ENCODE data around the gene FZD4. TPM values are rescaled to one million over a fixed set of nuclear protein-coding genes. Genes with fewer than 3 reads are reported as not detected.
"Not testable (repeated sequence)": the region's sequence is repeated elsewhere in the genome, so short reads cannot be mapped to it uniquely, and the experiment has no call there.

The FZD4 gene
- total RNA-seq, 2 experiments from 2014 or later, result 0.04 to 0.06 TPM

DNA sequence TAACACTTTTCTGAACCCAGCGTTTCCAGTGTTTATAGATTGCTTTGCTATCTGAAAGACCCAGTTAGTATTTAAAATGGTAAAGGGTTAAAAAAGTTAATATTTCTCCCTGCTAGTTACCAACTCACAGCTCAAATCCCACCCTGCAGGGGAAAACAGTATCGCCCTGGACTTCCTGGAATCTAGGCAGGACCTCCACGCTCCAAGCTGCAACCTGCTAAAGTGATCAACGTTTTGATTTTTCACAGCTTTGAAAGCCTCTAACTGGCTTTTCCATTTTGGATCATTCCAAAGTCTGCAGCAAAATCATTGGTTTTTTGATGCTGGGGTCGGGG is 4.6 kb downstream of the FZD4 start:
- H3K4me3 Mint-ChIP-seq, result no peak overlapping the region
- no peaks in the 10 kb centered on the region for H3K9me3 Mint-ChIP-seq
- H3K27ac Mint-ChIP-seq, result no peak overlapping the region
- peaks cover 33% of the 10 kb centered on the region for H3K27me3 Mint-ChIP-seq
- no peak for DNase-seq
- H3K4me1 Mint-ChIP-seq, result peaks cover 3% of the 10 kb centered on the region
- no peaks in the 10 kb centered on the region for H3K36me3 Mint-ChIP-seq

DNA sequence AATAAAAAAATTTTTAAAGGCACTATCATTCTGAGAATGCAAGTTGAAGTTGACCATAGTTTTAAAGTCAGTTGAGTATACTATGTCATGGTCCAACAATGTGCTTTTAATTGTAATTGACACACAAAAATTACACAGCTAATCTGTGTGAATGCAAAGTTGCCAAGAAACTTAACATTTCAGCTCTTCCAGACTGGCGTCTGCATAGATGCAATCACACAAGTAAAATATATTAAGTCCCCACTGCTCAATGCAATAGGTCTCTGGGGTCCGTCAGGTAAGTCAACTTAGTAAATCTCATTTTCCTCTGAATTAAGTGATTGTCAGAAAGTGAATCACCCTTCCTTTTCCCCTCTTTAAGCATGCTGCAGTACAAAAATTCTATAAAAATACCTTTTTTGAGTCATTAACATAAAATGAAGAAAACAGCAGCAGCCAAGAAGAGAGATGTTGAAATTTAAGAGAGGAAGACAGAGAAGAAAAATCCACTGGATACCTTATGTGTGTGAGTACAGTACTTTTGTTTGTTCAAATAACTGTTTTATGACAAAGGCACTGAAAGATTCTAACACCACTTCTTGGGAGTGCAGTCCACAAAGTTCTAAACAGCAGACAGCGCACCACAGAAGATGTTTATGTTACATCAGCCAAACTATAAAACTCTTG is 5.1 kb downstream of the FZD4 start:
- no peak for DNase-seq
- no peaks in the 10 kb centered on the region for H3K36me3 Mint-ChIP-seq
- H3K27ac Mint-ChIP-seq, result no peak overlapping the region
- H3K4me3 Mint-ChIP-seq, result no peak overlapping the region
- peaks cover 1% of the 10 kb centered on the region for H3K4me1 Mint-ChIP-seq
- no peaks in the 10 kb centered on the region for H3K9me3 Mint-ChIP-seq
- H3K27me3 Mint-ChIP-seq, result peaks cover 30% of the 10 kb centered on the region

DNA sequence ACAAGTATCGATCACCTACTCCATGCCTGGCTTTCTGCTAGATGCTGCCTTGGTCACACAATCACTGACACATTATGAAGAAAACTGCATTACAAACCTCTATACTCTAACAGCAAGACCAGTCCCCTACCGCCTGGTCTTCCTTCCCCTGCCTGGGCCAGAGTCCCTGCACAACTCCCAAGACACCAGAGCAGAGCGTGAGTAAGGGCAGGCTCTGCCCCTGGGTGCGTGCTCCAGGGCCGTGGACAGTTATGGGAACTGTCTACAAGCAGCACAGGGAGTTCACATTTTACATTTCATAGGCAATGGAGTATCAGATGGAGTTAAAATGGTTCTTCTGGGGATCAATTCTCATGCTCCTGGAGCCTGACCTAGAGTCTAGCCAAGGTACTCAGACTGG is 6.5 kb downstream of the FZD4 start:
- Mint-ChIP-seq H3K9me3 (no peaks in the 10 kb centered on the region), H3K27me3 (peaks cover 20% of the 10 kb centered on the region), H3K27ac (no peak overlapping the region), H3K4me1 (no peaks in the 10 kb centered on the region), H3K4me3 (no peak overlapping the region), H3K36me3 (no peaks in the 10 kb centered on the region)
- no peak for DNase-seq

DNA sequence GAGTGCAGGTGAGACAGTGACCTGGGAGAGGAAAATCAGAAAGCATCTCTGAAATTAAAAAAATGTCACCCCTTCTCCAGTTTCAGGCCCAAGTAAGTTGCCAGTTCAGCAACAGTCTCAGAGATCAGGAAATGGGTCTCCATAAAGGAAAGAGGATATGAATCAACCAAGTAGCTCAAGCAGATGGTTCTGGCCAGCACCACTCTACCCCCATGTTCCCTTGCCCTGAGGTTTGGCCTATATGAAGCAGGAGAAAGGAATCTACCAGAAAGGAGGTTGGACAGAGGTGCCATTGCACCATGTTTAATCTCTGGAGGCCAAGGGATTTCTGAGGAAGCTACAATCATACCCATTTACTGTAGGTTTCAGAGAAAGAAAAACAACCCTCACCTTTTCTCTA is 7.7 kb downstream of the FZD4 start:
- H3K27me3 Mint-ChIP-seq, result peaks cover 14% of the 10 kb centered on the region
- H3K9me3 Mint-ChIP-seq, result no peaks in the 10 kb centered on the region
- no peaks in the 10 kb centered on the region for H3K4me1 Mint-ChIP-seq
- H3K27ac Mint-ChIP-seq, result no peak overlapping the region
- no peak for DNase-seq
- no peak overlapping the region for H3K4me3 Mint-ChIP-seq
- H3K36me3 Mint-ChIP-seq, result no peaks in the 10 kb centered on the region

DNA sequence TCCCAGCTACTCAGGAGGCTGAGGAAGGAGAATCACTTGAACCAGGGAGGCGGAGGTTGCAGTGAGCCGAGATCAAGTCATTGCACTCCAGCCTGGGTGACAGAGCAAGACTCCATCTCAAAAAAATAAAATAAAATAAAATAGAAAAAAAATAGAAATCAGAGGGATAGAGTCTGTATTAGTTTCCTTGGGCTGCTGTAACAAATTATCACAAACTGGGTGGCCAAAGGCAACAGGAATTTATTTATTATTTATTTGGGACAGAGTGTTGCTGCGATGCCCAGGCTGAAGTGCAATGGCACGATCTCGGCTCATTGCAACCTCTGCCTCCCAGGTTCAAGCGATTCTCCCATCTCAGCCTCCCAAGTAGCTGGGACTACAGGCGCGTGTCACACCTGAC is 11.7 kb downstream of the FZD4 start:
- not testable (repeated sequence) for H3K4me1 Mint-ChIP-seq, H3K4me3 Mint-ChIP-seq, DNase-seq, H3K36me3 Mint-ChIP-seq, H3K9me3 Mint-ChIP-seq, H3K27ac Mint-ChIP-seq, H3K27me3 Mint-ChIP-seq

DNA sequence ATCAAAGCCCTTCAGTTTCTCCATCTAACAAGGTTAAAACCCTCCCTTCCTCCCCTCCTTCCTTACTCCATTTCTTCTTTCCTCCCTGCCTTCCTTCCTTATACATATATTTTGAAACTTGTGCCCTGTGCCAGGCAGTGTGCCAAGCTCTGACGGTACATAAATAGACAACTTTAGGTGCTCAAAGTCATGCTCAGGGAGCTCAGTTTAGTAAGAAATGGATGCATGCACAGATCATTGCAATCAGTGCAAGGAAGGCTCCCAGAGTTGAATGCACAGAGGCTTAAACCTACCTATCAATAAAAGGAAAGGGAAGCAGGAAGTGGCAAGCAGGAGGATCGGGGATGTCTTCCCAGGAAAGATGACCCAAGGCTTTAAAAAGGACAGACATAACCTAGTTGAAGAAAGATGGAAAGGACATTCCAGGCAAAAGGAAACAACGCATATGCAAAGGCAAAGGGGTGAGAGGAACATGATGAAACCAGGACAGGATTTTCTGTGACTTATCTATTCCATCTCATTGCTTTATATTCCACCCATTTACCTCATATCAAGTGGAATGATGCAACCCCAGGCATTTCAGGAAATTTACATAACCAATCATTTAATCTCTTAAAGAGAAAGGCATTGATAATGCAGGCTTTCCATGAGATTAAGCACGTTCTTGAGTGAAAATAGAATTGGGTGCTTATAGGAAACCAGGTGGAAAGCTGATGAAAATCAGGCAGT is 13.2 kb downstream of the FZD4 start:
- Mint-ChIP-seq H3K27ac (no peak overlapping the region), H3K36me3 (no peaks in the 10 kb centered on the region), H3K4me1 (no peaks in the 10 kb centered on the region), H3K4me3 (no peak overlapping the region), H3K27me3 (peaks cover 4% of the 10 kb centered on the region), H3K9me3 (no peaks in the 10 kb centered on the region)
- no peak for DNase-seq

DNA sequence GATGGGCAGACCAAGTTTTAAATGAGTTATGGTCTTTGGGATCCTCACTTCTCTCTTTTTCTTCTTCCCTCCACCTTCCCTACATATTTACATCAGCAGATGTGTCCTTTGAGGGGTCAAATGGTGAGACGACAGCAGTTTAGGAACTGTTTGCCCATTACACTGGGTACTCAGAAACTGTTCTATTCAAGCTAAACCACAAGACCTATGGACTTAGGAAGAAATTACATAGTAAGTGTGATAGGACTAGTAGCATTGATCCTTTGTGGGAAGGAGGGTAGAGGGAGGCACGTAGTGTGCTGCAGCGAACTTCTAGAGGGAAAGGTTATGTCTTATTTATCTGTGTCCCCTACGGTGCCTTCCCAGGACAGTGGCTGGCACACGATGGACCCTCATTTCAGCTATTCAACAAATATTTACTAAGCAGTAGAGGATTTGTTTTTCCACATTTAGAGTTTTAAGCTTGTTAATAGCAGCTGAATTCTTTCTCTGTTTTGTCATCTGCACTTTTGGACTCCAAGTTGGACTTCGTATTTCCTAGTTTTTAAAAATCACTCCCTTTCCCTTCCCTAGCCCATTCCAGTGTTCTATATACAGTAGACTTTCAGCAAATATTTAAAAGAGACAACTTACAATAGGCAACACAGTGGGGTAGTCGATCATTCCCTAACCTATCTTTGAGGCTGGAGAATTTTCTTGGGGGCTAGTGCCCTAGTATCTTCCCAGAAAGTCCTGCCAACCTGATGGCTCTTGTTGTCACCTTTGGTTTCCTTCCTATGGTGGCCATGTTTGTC is 13.9 kb downstream of the FZD4 start:
- Mint-ChIP-seq H3K27ac (no peak overlapping the region), H3K36me3 (no peaks in the 10 kb centered on the region), H3K4me3 (no peak overlapping the region), H3K27me3 (peaks cover 4% of the 10 kb centered on the region), H3K4me1 (no peaks in the 10 kb centered on the region), H3K9me3 (no peaks in the 10 kb centered on the region)
- DNase-seq, result no peak

DNA sequence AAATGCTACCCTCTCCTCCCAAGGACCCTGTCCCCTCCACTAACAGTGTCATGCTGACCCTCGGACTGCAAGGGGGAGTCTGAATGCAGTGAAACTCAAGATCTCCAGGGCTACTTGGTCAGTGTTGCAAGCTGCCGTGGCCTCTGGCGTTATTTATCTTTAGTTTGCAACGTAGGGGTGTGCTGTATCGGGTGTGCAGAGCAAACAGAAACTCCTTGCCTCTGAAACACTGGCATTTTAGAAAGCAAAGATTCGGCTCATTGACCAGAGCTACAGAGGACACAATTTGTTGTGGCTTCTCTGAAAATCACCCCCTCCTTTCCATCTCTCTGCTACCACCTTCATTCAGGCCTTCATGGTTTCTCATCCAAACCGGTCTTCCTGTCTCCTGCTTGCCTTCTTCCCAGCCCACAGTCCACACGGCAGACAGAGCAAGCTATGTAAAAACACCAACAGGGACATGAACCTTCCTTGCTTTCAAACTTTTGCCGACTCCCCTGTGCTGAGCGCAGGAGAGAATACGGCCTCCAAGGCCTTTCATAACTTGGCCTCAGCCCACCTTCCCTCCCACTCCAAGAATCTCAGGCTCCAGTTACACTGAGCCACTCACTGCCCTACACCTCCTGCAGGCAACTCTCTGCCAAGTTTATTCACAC is 14.9 kb downstream of the FZD4 start:
- Mint-ChIP-seq H3K9me3 (no peaks in the 10 kb centered on the region), H3K27me3 (peaks cover 4% of the 10 kb centered on the region), H3K4me1 (no peaks in the 10 kb centered on the region)

DNA sequence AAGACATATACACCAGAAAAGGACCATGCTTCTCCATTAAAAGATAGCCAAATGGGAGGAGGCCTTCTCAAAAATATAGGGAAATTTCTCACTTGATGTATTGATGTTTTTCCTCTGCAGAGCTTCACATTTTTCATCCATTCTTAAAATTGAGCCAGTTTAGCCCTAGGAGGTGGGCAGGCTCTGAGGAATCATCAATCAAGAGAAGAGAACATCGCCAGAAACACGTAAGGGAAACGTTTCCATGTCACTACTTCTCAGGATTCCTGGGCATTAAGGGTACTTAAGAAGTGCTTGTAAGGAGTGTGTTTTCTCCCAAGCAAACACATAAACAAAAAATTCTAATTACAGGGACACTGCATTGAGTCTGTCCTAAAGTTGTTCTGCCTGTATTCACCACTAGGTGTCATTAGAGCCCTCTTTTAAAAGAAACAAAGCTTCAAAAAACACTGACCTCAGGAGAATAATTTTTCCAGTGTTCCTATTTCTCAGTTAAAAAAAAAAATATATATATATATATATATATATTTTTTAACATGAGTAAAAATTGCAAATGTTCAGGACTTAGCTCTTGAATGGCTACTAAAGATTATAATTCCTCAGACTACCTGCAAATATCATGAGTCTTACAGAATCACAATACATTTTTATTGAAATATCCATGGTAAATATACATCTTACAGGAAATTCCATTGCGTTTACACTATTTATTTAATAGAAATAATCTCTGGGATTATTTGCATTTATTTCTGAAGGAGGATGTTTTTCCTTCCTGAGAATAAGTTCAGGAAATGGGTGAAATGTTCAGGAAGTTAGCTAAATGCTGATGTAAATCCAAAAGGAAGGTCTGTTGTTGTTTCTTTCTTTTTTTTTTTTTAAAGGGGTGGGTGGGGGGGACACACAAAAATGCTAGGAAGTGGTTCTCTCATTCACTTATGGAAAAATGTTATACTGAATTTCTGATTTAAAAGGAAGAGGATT is 16.0 kb downstream of the FZD4 start:
- Mint-ChIP-seq H3K27me3 (peaks cover 4% of the 10 kb centered on the region), H3K36me3 (no peaks in the 10 kb centered on the region), H3K4me3 (no peak overlapping the region), H3K4me1 (no peaks in the 10 kb centered on the region), H3K27ac (no peak overlapping the region), H3K9me3 (no peaks in the 10 kb centered on the region)
- DNase-seq, result no peak

More for the DNA sequence above, 14.9 kb downstream of the FZD4 start:
- no peaks in the 10 kb centered on the region for H3K36me3 Mint-ChIP-seq
- H3K4me3 Mint-ChIP-seq, result no peak overlapping the region
- no peak overlapping the region for H3K27ac Mint-ChIP-seq
- DNase-seq, result no peak

DNA sequence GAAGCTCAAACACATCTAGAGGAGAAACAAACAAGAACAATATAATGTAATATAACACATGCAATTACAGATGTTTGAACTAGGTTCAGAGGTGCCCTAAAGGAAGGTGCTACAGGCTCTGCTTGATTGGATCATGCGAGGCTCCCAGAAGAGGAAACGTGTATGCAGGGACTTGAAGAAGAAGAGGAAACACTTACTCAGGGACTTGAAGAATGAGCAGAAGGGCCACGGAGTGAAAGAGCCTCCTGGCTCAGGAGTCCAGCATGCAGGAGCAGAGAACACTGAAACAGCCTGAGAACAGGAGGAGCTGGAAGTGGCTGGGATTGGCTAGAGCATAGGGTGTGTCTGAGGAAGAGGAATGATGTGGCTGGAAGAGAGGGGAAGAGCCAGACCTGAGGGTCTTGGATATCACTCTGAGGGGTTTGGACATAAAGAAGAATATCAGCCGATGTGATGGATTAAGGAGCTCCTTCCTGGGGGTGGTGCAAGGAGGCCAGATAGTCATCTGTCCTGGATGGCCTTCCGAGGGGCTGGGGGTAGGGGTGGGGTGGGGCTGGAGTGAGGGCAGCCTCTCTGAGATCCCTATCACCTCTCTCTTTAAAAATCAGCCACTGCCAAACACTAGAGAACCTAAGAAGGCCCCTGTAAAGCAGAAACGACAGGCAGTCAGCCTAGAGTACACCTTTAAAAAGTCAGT is 16.8 kb downstream of the FZD4 start:
- Mint-ChIP-seq H3K36me3 (no peaks in the 10 kb centered on the region), H3K27ac (no peak overlapping the region), H3K9me3 (no peaks in the 10 kb centered on the region), H3K27me3 (peaks cover 4% of the 10 kb centered on the region), H3K4me1 (no peaks in the 10 kb centered on the region), H3K4me3 (no peak overlapping the region)
- DNase-seq, result no peak

DNA sequence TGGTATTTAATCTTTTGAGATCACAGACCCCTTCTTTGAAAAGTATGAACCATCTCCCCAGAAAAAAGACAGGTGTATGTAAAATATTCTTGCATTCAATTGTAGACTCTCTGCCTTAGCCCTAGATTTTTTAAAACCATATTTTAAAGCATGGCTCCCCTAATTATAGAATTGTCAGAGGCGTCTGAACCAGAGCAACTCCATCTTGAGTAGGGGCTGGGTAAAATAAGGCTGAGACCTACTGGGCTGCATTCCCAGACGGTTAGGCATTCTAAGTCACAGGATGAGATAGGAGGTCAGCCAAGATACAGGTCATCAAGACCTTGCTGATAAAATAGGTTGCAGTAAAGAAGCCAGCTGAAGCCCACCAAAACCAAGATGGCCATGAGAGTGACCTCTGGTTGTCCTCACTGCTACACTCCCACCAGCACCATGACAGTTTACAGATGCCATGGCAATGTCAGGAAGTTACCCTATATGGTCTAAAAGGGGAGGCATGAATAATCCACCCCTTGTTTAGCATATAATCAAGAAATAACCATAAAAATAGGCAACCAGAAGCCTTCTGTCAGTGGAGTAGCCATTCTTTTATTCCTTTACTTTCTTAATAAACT is 17.9 kb downstream of the FZD4 start:
- DNase-seq, H3K27me3 Mint-ChIP-seq, H3K36me3 Mint-ChIP-seq, H3K4me3 Mint-ChIP-seq, H3K27ac Mint-ChIP-seq, H3K4me1 Mint-ChIP-seq, H3K9me3 Mint-ChIP-seq: not testable (repeated sequence)

DNA sequence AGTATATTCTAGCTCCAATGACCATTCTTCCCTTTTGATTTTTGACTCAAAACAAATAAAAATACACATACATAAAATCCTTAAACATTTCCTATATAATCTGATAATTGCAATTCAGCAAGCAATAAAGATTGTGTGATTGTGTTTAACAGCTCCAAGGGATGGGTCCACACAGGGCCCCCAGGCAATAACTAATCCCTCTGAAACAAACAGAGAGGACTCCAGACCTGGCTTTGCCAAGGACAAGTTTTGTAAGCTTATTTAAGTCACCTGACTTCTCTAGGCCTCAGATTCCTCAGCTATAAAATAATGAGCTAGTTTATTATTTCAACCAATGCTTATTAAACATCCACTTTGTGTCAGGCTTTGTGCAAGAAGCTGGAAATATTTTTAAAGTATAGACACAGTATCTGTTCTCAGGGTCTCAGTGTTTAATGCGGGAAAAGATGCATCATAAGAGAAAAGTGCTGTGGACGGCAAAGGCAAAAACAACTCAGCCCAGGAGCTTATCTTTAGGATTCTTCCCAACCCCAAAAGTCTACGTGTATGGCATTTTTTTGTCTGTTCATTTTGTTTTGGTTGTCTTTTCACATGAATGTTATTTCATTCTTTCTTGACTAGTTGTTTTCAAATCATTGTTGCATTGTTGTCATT is 20.1 kb downstream of the FZD4 start:
- no peak for DNase-seq

DNA sequence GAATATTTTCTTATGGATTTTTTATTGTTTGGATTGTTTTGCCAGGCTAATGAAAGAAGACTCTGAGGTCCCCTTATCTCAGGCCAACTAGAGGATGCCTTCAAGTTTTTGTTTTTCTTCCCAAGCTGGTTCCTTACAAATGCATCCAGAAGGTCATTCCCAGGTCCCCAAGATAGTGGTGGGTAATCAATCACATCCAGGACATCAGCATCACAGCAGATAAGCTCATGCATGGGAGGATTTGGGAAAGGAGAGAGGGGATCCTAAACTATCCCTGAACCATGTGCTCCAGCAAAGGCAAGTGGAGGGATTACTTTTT is 20.7 kb downstream of the FZD4 start:
- H3K4me3 Mint-ChIP-seq, result no peak overlapping the region
- peaks cover 4% of the 10 kb centered on the region for H3K27me3 Mint-ChIP-seq
- no peaks in the 10 kb centered on the region for H3K9me3 Mint-ChIP-seq
- no peaks in the 10 kb centered on the region for H3K36me3 Mint-ChIP-seq
- H3K4me1 Mint-ChIP-seq, result peaks cover 4% of the 10 kb centered on the region
- H3K27ac Mint-ChIP-seq, result no peak overlapping the region
- no peak for DNase-seq

More for the DNA sequence above, 20.1 kb downstream of the FZD4 start:
- Mint-ChIP-seq H3K27me3 (peaks cover 4% of the 10 kb centered on the region), H3K27ac (no peak overlapping the region), H3K36me3 (no peaks in the 10 kb centered on the region), H3K4me1 (peaks cover 4% of the 10 kb centered on the region), H3K4me3 (no peak overlapping the region), H3K9me3 (no peaks in the 10 kb centered on the region)
